OCI-LY1 (cell line): ENCODE measurements around the gene KIAA1614.

Experiments used
- H2AFZ ChIP-seq: fragments of 200-600 bp; sonication (generic), shearing (Covaris generic); 2 replicates; pipeline ENCODE4 v1.6.0; 2014; ENCODE audit warnings: antibody characterized with exemption, mild to moderate bottlenecking, low read length
- H3F3A ChIP-seq: fragments of 200-600 bp; sonication (generic), shearing (Covaris generic); 2 replicates; pipeline ENCODE4 v1.6.0; 2014; ENCODE audit warnings: mild to moderate bottlenecking, antibody characterized with exemption, low read length, moderate library complexity; ENCODE audit not compliant: insufficient read depth
- H3K27ac ChIP-seq: fragments of 200-600 bp; sonication (generic); 2 replicates; pipeline ENCODE4 v1.5.1; 2014; ENCODE audit warnings: low read length, mixed run types, mild to moderate bottlenecking, low read depth; ENCODE audit not compliant: poor library complexity, severe bottlenecking
- H3K27me3 ChIP-seq: fragments of 200-600 bp; sonication (generic); 2 replicates; pipeline ENCODE4 v1.6.0; 2014; ENCODE audit warnings: antibody characterized with exemption, mild to moderate bottlenecking, low read length, moderate library complexity; ENCODE audit not compliant: insufficient read depth
- H3K36me3 ChIP-seq: fragments of 200-600 bp; sonication (generic); 2 replicates; pipeline ENCODE4 v1.6.1; 2014; ENCODE audit warnings: mild to moderate bottlenecking, antibody characterized with exemption, low read length, moderate library complexity, mixed read lengths; ENCODE audit not compliant: insufficient read depth
- H3K4me1 ChIP-seq: fragments of 200-600 bp; sonication (generic); 2 replicates; pipeline ENCODE4 v1.5.1; 2014; ENCODE audit warnings: mild to moderate bottlenecking, low read length, moderate library complexity; ENCODE audit not compliant: insufficient read depth, severe bottlenecking
- H3K4me2 ChIP-seq: fragments of 200-600 bp; sonication (generic), shearing (Covaris generic); 2 replicates; pipeline ENCODE4 v1.6.1; 2014; ENCODE audit warnings: low read length
- H3K4me3 ChIP-seq: fragments of 200-600 bp; sonication (generic); 2 replicates; pipeline ENCODE4 v1.5.1; 2014; ENCODE audit warnings: low read length, low read depth, mild to moderate bottlenecking, mixed read lengths; ENCODE audit not compliant: poor library complexity, severe bottlenecking
- H3K79me2 ChIP-seq: fragments of 200-600 bp; shearing (Covaris generic); 2 replicates; pipeline ENCODE4 v1.6.1; 2016; ENCODE audit warnings: mixed run types, low read length, mixed read lengths; ENCODE audit not compliant: insufficient read depth
- H3K9ac ChIP-seq: fragments of 200-600 bp; sonication (generic), shearing (Covaris generic); 2 replicates; pipeline ENCODE4 v1.6.1; 2014; ENCODE audit warnings: mild to moderate bottlenecking, low read length, mixed read lengths
- H3K9me2 ChIP-seq: fragments of 200-600 bp; sonication (generic), shearing (Covaris generic); 2 replicates; pipeline ENCODE4 v1.6.1; 2014; ENCODE audit warnings: low read depth, mild to moderate bottlenecking, low read length, mixed read lengths
- H3K9me3 ChIP-seq: fragments of 200-600 bp; shearing (Covaris generic); 2 replicates; pipeline ENCODE4 v1.6.1; 2014; ENCODE audit warnings: low read length, mixed read lengths
- H4K20me1 ChIP-seq: fragments of 200-600 bp; sonication (generic), shearing (Covaris generic); 2 replicates; pipeline ENCODE4 v1.6.0; 2016; ENCODE audit warnings: mild to moderate bottlenecking, low read length; ENCODE audit not compliant: insufficient read depth
- CTCF ChIP-seq: fragments of 200-600 bp; sonication (generic), shearing (Covaris generic); IDR thresholded peaks from 2 replicates; pipeline ENCODE4 v1.5.1; 2017; ENCODE audit warnings: mild to moderate bottlenecking, antibody characterized with exemption, low read length, moderate library complexity, mixed read lengths
- EZH2 ChIP-seq: fragments of 200-600 bp; sonication (generic), shearing (Covaris generic); IDR thresholded peaks from 2 replicates; pipeline ENCODE4 v1.8.0; 2017; ENCODE audit warnings: borderline replicate concordance, mixed run types, mild to moderate bottlenecking, antibody characterized with exemption, low read length, moderate library complexity, mixed read lengths

The KIAA1614 gene

GRCh38 chr1:180936110-180937011, 23.7 kb downstream of the KIAA1614 start:
- Histone ChIP-seq H3K36me3 (no peaks in the 10 kb centered on the region), H3K9ac (no peak overlapping the region), H2AFZ (no peak overlapping the region), H3F3A (no peaks in the 10 kb centered on the region), H3K9me3 (no peaks in the 10 kb centered on the region), H3K4me1 (peaks cover 18% of the 10 kb centered on the region), H3K27me3 (no peaks in the 10 kb centered on the region), H3K4me2 (no peak overlapping the region), H3K79me2 (no peaks in the 10 kb centered on the region), H3K27ac (no peak overlapping the region), H4K20me1 (no peaks in the 10 kb centered on the region), H3K9me2 (no peaks in the 10 kb centered on the region), H3K4me3 (no peak overlapping the region)
- TF ChIP-seq EZH2 (no peak), CTCF (no peak)

GRCh38 chr1:180937012-180937372, 24.3 kb downstream of the KIAA1614 start:
- no peaks in the 10 kb centered on the region for H4K20me1 ChIP-seq
- no peak overlapping the region for H3K27ac ChIP-seq
- no peaks in the 10 kb centered on the region for H3K9me2 ChIP-seq
- H3K4me1 ChIP-seq: peaks cover 18% of the 10 kb centered on the region
- no peaks in the 10 kb centered on the region for H3F3A ChIP-seq
- H2AFZ ChIP-seq: no peak overlapping the region
- H3K9ac ChIP-seq: no peak overlapping the region
- TF ChIP-seq EZH2: no peak
- TF ChIP-seq CTCF: no peak
- no peaks in the 10 kb centered on the region for H3K79me2 ChIP-seq
- no peaks in the 10 kb centered on the region for H3K36me3 ChIP-seq
- H3K9me3 ChIP-seq: no peaks in the 10 kb centered on the region
- no peak overlapping the region for H3K4me3 ChIP-seq
- H3K4me2 ChIP-seq: no peak overlapping the region
- no peaks in the 10 kb centered on the region for H3K27me3 ChIP-seq

DNA sequence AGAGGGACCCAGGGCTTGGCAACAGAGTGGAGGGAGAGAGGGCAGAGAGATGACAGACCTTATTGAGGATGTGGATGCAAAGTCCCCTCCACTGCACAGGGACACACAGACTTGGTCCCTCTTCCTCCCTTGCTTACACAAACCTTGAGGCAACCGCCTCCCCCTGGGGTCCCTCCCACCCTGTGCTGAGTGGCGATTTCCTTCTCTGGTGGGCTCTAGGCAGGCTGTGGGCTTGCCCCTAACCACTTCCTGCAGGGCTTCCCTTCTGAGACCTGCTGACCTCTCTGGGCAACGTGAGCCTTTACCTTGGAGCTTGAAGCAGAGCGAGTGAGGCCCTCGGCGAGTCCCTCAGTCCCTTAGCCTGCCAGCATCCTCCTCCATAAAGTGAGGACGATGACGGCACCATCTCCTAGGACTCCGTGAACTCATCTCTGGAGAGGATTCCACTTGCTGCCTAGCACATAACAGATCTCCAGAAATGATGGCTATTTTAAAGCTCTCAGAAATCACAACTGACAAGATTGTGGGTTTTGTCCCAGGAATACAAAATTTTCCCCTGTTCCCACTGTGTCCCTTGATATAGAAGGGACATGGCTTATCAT, 25.0 kb downstream of the KIAA1614 start:
- no peaks in the 10 kb centered on the region for H3K36me3 ChIP-seq
- no peaks in the 10 kb centered on the region for H3K9me2 ChIP-seq
- H3K9me3 ChIP-seq: no peaks in the 10 kb centered on the region
- no peak for TF ChIP-seq CTCF
- no peak for TF ChIP-seq EZH2
- no peaks in the 10 kb centered on the region for H4K20me1 ChIP-seq
- no peak overlapping the region for H3K4me2 ChIP-seq
- H3K27me3 ChIP-seq: no peaks in the 10 kb centered on the region
- no peak overlapping the region for H3K27ac ChIP-seq
- H3K79me2 ChIP-seq: no peaks in the 10 kb centered on the region
- H3F3A ChIP-seq: no peaks in the 10 kb centered on the region
- no peak overlapping the region for H3K9ac ChIP-seq
- H3K4me3 ChIP-seq: no peak overlapping the region
- H2AFZ ChIP-seq: no peak overlapping the region
- peaks cover 18% of the 10 kb centered on the region for H3K4me1 ChIP-seq
